ENCODE data around the gene SFXN3.

- no peak for TF ChIP-seq POLR2AphosphoS5 (IDR thresholded peaks at IDR 0.05; ENCODE audit: borderline replicate concordance, low read depth, low read length)
- TF ChIP-seq EZH2 (IDR thresholded peaks at IDR 0.05) = no peak
- TF ChIP-seq FOXP2 (optimal IDR thresholded peaks at IDR 0.05; ENCODE audit: control extremely low read depth, extremely low read length, insufficient read depth) = no peak
Measured at GRCh38 chr10:100987685-100988049, 43.4 kb upstream of the SFXN3 start.
